ENCODE data around the gene TRANK1. TPM values are rescaled to one million over a fixed set of nuclear protein-coding genes. Genes with fewer than 3 reads are reported as not detected.
A peak's percentile ranks its signal among the peaks of the same experiment; 100 is the strongest.

Gene TRANK1
- total RNA-seq, 2 donors from 2014 or later, result 7.6 to 12.1 TPM

DNA sequence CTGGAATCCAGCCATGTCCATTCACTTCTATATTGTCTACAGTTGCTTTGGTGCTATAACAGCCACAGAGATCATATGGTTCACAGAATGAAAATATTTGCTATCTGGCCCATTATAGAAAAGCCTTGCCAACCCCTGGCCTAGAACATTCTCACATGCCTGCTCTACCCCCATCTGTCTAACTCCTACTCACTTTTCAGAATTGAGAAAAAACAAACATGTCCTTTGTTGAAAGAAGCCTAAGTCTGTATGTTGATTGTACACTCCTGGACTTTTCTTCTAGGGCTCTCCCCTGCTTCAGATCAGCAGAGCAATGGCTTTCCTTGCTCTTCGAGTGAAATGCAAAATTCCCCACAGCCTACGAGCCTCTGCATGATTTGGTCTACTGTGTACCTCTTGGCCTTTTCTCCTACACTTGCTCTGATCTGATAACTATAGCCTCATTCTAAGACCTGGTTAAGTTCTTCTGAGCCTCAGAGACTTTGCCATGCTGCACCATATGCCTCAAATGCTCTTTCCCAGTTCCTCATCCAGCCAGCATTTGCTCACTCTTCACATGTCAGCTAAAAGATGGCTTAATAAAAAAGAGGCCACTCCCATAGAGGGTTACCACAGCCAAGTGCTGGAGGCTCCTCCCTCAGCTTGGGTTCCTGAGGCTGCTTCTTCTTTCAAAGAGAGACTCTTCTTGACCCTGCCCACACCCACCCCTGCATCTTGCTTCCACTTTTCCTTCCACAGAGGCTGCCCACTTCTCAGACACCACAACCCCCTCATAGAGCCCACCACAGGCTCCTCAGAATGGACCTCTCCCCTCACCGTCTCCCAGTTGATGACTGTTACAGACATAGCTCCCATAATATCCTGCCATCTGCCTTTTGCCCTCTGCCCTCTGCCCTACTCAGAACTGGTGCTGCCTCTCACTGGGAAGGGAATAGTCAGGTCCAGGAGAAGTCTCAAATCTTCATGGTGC is 157.6 kb downstream of the TRANK1 start:
- intact Hi-C loops (cut with DNase I), result no loop called here
- no peak for DNase-seq
- ATAC-seq, result peak in 1 of 2 donors; percentile 80

GRCh38 chr3:36784138-36784635 is 160.7 kb downstream of the TRANK1 start:
- intact Hi-C loops (cut with DNase I), result no loop called here
- peak in 1 of 2 donors; percentile 61 for ATAC-seq
- no peak for DNase-seq

DNA sequence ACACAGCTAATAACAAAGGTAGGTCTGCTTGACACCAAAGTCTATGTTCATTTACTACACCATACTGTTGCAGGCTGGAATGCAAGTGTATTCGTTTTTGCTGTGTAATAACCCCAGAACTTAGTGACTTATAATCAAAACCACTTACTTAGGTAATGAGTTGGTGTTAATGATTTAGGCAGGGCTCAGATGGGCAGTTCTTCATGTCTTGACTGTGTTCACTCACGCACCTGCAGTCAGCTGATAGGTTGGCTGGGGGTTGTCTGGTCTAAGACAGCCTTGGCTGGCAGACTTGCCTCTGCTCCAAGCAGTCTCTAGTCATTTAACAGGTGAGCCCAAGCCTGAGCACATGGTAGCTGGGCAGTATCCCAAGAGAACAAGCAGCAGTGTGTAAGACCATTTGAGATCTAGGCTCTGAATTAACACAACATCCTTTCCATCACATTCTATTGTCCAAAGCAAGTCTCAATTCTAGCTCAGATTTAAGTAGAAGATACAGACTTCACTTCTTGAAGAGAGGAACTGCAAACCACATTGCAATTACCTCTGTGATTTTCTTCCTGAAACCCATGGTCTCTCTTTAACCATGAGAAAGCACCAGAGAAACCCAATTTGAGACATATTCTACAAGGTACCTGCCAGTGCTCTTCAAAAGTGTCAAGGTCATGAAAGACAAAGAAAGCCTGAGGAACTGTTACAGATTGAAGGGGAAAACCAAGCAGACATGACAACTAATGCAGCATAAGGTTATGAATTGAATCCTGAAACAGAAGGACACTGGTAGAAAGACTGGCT is 167.2 kb downstream of the TRANK1 start:
- ATAC-seq, result no peak
- intact Hi-C loops (cut with DNase I), result no loop called here

More for the DNA sequence above, 167.2 kb downstream of the TRANK1 start:
- no peak for DNase-seq

Other genes starting within 250 kb of the TRANK1 start
- under 1 TPM; 0.21 to 0.89 TPM for gene DCLK3, start 180.5 kb downstream of the TRANK1 start, total RNA-seq
- gene EPM2AIP1, start 48.1 kb upstream of the TRANK1 start, total RNA-seq, result 10 to 100 TPM; 15.3 to 17.1 TPM
- 10 to 100 TPM; 31.6 to 31.9 TPM for gene MLH1, start 48.5 kb upstream of the TRANK1 start, total RNA-seq
- 100 to 1,000 TPM; 107 to 116 TPM for gene LRRFIP2, start 229.5 kb upstream of the TRANK1 start, total RNA-seq

Measured in left cardiac atrium (tissue), 4 donors.